GF-D8 (cell line): ENCODE measurements around the gene P3H3.
A peak's percentile ranks its signal among the peaks of the same experiment; 100 is the strongest.
"Not testable (repeated sequence)": the region's sequence is repeated elsewhere in the genome, so short reads cannot be mapped to it uniquely, and the experiment has no call there.

ENCODE experiments used
- DNase-seq: peaks from one replicate; lab custom pipeline; 2025; lab: John Stamatoyannopoulos, UW

Gene P3H3

DNA sequence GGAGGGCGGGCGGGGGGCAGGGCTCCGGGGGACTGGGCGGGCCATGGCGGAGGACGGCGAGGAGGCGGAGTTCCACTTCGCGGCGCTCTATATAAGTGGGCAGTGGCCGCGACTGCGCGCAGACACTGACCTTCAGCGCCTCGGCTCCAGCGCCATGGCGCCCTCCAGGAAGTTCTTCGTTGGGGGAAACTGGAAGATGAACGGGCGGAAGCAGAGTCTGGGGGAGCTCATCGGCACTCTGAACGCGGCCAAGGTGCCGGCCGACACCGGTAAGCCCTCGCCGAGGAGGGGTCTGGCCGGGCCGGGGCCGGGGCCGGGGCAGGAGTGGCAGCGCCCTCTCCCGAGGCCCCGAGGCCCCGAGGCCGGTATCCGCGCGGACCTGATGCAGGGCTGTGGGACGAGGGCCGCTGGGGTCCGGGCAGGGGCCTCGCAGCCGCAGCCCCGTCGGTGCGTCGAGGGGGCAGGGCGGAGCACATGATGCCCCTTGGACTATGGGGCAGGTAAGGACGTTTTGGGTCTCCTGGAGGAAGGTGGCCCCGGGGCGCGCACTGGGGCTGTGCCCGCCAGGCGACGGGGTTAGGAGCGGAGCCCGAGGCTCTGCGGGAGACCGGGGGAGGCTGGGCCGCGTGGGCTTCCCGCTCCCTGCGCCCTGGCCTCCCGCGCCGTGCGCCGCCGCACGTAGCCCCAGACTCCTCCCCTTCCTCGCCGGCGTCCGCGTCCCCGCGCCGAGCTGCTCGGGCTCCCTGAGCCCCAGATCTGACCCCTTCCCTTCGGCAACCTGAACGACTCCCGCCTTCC is 39.4 kb downstream of the P3H3 start, which contains the start of gene TPI1:
TSS of gene TPI1 (plus strand) at position 119 of the 798 bp plus-strand sequence. CDS start at position 155, 36 bp downstream.
- peak; percentile 51 for DNase-seq

DNA sequence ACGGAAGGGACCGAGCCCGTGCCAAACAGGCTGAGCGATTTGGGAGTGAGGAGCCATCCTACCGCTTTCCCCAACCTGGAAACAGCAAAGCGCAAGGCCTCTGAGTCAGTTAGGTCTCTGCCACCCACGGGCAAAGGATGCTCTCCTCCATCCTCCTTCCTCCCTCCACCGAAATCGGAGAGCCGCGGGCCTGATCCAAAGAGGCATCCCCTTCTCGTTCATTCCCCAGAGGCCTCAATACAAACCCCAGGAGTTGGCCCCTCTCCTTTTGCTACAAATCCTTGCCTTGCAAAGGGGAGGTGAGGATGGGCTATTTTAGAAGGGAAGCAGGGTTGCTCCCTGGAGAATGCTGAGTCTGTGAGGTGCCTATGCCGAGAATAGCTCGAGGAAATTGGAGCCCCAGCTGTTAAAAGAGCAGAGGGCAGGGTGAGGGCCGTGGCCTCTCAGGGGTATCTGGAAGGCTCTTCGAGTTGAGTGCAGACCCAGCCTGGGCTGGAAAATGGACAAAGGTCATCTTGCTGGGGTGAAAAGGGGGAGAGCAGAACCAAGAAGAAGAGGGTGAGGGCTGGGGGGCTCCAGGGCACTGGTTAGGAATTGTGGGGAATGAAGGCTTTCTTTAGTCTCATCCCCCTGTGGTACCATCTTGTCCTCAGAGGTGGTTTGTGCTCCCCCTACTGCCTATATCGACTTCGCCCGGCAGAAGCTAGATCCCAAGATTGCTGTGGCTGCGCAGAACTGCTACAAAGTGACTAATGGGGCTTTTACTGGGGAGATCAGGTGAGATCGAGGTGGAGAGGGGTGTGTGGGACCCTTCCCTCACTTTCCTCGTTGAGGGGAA is 40.2 kb downstream of the P3H3 start:
- DNase-seq: no peak

GRCh38 chr12:6869049-6870021 is 41.1 kb downstream of the P3H3 start:
- DNase-seq: no peak

GRCh38 chr12:6870304-6870703 is 42.1 kb downstream of the P3H3 start:
- not testable (repeated sequence) for DNase-seq

DNA sequence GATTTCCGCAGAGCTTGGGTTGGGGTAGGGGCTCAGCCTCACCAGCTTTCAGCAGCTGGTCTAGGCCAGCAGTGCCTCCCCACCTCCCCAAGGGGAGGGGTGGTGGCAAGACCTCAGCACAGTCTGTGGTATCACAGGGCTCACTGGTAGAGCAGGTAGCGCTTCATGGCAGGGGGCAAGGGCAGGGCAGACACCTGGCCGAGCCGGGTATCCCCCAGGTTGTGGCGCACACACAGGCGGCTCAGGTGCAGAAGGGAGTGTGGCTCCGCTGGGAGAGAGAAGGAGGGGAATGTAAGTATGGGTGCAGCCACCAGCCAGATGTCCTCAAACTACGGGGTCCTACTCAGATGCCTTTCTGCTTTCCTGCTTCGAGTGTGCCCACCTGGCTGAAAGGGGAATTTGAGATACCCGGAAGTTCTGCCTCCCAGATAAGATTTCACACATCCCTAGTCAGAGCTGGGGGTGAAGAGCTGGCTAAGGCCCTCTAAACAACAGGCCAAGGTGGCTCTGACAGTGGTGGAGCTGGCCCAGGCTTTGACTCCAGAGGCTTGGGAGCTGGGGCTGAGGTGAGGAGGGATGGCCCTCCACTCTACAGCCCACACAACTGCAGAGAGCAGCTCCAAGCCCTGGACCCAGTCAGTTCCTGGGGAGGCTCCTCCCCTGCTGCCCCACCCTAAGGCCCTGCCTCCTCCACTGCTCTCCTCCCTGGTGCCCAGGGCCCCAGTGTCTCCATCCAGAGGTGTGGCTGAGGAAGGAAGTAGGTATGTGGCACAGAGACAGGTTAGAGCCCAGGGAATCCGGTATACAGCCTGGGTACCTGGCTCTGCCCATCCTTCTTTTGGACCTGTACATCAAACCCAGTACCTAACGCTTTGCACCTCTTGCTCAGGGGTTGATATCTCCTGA is 43.1 kb downstream of the P3H3 start:
- DNase-seq: no peak

DNA sequence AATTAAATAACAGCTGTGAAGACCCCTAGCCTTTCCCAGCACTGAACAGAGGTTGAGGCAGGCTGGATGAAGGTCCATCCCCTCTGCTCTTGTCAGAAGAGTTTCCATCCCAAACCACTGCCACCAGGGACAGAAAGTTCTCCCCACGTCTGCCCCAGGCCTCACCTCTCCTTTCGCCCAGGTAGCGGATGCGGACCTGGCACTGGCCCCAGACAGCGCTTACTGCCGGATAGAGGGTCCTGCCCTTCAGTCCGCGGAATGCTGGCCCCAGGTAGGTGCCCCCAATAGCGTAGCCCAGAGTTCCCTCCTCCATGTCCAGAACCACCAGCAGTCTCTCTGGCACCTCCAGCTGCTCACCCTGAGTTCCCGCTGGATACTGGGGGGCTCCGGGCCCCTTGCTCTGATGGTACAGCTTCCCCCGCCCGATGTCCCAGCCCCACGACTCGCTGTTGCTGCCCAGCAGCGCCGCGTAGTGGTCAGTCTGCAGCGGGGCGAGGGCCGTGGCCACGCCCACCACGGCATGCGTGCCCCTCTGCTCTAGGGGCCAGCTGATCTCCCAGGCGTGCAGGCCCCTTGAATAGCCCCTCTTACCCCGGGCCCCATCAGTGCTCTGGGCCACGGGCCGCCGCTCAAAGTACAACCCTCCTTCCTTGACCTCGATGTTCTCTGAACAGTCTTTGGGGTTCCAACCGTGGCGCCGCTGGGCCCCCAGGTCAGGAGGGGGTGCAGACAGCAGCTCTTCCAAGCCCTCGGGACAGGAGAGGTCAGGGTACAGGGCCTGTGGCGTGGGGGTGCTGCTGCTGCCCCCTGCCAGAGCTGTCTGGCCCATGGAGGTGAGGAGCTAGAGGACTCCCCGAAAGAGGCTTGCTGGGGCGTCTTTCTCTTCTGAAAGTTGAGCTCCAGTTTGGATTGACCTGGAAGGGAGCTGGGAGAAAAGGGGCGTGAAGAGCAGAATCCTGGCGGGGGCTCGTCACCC is 44.2 kb downstream of the P3H3 start:
- DNase-seq: peak; percentile 23

- DNase-seq: peak; percentile 79
Measured at GRCh38 chr12:6873094-6874014, 45.1 kb downstream of the P3H3 start, which contains the start of gene SPSB2. TSS of gene SPSB2 (minus strand) at chr12:6873303. CDS start at chr12:6872901, 402 bp downstream.

GRCh38 chr12:6874015-6874368 is 45.8 kb downstream of the P3H3 start:
- not testable (repeated sequence) for DNase-seq

DNA sequence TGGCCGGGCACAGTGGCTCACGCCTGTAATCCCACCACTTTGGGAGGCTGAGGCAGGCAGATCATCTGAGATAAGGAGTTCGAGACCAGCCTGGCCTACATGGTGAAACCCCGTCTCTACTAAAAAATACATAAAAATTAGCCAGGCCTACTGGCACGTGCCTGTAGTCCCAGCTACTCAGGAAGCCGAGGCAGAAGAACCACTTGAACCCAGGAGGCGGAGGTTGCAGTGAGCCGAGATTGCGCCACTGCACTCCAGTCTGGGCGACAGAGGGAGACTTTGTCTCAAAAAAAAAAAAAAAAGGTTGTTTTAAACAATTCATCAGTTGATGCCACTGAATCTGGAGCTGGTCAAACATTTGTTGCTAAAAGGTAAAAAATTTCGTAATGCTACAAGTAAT is 51.6 kb downstream of the P3H3 start:
- DNase-seq: not testable (repeated sequence)

DNA sequence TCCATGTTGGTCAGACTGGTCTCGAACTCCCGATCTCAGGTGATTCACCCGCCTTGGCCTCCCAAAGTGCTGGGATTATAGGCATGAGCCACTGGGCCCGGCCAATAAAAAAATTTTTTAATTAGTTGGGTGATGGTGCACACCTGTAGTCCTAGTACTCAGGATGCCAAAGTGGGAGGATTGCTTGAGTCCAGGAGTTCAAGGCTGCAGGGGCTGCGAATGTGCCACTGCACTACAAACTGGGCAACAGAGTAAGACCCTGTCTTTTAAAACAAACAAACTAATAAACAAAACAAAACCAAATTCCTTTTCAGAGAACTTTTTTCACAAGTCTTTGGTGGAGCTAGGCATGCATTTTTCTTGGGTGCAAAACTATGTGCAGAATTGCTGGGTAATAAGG is 55.0 kb downstream of the P3H3 start:
- no peak for DNase-seq

DNA sequence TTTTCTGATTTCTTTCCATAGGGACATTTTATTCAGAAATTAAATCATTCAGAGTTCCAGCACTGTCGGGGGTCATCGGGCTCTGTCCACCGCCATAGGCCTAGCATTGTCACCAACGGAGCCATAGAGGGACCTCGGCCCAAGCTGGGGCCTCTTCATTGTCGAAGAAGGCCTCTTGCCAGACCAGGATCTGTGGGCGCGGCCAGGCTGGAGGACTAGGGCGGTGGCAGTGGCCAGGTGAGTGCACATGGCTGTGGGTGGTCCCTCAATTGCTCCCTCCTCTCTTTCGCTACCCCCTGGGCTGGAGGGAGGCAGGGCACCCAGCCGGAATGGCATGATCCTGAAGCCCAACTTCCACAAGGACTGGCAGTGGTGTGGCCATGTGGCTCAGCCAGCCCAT is 55.5 kb downstream of the P3H3 start:
- DNase-seq: no peak

GRCh38 chr12:6884539-6884938 is 56.3 kb downstream of the P3H3 start:
- DNase-seq: no peak

DNA sequence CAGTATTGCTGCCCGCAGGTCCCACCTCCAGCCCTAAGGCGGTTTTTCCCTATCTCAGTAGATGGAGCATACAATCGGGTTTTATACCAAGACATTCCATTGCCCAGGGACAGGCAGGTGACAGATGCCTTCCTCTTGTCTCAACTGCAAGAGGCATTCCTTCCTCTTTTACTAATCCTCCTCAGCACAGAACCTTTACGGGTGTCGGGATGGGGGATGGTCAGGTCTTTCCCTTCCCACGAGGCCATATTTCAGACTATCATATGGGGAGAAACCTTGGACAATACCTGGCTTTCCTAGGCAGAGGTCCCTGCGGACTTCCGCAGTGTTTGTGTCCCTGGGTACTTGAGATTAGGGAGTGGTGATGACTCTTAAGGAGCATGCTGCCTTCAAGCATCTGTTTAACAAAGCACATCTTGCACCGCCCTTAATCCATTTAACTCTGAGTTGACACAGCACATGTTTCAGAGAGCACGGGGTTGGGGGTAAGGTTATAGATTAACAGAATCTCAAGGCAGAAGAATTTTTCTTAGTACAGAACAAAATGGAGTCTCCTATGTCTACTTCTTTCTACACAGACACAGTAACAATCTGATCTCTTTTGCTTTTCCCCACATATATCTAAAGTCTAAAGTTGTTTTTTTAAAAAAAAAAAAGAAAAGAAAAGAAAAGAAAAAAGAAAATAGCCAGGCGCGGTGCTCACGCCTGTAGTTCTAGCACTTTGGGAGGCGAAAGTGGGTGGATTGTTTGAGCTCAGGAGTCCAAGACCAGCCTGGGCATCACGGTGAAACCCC is 58.2 kb downstream of the P3H3 start:
- DNase-seq: not testable (repeated sequence)

DNA sequence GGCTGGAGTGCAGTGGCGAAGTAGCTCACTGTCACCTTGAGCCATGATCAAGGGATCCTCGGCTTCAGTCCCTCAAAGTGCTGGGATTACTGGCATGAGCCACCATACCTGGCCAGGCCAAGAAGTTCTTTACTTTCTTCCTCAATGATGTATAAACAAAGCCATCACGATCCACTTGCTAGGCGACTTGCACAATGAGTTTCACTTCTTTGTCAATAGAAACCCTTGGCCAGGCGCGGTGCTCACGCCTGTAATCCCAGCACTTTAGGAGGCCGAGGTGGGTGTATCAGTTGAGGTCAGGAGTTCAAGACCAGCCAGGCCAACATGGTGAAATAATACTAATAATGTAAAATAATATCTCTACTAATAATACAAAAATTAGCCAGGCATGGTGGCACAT is 59.3 kb downstream of the P3H3 start:
- DNase-seq: no peak

- no peak for DNase-seq
Measured at GRCh38 chr12:6888360-6888759, 60.2 kb downstream of the P3H3 start.

DNA sequence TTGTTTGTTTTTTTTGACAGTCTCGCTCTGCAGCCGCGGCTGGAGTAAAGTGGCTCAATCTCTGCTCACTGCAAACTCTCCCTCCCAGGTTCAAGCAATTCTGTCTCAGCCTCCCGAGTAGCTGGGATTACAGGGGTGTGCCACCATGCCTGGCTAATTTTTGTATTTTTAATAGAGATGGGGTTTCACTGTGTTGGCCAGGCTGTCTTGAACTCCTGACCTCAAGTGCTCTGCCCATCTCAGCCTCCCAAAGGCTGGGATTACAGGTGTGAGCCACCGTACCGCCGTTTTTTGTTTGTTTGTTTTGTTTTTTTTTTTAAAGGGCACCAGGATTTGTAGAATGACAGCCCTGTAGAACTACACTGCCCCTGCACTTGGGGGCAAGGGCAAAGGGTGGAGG is 60.6 kb downstream of the P3H3 start:
- not testable (repeated sequence) for DNase-seq
